Activated effector memory CD4-positive, alpha-beta T cell treated with anti-CD3 and anti-CD28 coated beads, Interleukin-2, amount 50 U/mL, for 16 hours (primary cell): ENCODE results near the gene DDC.
"Not testable (repeated sequence)": the region's sequence is repeated elsewhere in the genome, so short reads cannot be mapped to it uniquely, and the experiment has no call there.

Experiments used
- DNase-seq: peaks from one replicate; pipeline ENCODE4 v3.0.0-alpha.2; 2020

Gene DDC

GRCh38 chr7:50588937-50589336, 23.7 kb upstream of the DDC start:
- no peak for DNase-seq

GRCh38 chr7:50587737-50588136, 22.5 kb upstream of the DDC start:
- DNase-seq, result no peak

GRCh38 chr7:50584793-50585408, 19.7 kb upstream of the DDC start:
- no peak for DNase-seq

DNA sequence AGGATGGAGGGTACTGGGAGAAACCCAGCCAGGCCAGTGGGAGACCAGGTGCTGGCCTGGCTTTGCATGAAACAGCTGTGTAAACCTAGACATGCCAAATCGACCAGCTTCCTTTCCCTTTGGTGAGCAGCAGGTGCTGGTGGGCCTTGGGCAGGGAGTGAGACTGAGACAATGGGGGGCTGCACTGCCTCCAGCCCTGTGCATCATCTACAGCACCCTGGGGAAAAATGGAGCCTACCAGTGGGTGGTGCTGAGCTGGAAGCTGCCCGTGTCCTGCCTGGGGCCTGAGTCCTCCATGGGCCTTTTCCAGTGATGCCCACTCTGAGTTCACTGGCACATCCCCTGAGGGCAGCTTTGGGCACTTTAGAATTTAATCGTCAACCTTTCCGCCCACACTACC, 19.2 kb upstream of the DDC start:
- DNase-seq, result no peak

DNA sequence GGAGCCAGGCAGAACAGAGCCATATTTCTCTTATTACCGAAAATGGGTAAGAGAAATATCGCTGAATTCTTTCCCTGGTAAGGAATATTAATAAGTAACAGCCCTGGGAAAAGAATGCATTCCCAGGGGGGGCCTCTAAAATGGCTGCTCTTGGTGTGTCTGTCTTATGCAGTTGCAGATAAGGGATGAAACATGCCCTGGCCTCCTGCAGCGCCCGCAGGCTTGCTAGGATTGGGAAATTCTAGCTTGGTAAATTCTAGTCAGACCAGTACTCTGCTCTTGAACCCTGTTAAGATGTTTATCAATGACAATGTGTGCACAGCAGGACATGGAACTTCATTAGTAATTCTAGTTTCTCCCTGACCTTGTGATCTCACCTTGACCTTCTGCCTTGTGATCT, 18.1 kb upstream of the DDC start:
- not testable (repeated sequence) for DNase-seq

GRCh38 chr7:50582271-50582670, 17.1 kb upstream of the DDC start:
- DNase-seq, result not testable (repeated sequence)

DNA sequence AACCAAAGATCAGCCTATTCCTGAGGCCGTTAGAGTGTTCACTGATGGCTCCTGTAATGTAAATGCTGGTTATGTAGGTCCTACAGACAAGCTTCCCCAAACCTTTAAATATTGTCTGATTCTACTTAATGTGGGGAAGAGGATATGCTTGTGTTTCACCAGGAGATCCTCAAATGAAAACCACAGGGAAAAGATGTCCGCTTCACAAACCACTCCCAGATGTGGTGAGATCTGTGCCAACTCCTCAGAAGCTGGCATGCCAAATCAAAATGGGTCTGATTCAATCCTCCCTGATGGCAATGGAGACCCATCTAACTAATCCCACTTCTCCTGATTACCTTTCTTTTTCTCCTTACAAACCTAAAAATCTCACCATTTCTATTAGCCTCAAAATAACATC, 15.5 kb upstream of the DDC start:
- not testable (repeated sequence) for DNase-seq

DNA sequence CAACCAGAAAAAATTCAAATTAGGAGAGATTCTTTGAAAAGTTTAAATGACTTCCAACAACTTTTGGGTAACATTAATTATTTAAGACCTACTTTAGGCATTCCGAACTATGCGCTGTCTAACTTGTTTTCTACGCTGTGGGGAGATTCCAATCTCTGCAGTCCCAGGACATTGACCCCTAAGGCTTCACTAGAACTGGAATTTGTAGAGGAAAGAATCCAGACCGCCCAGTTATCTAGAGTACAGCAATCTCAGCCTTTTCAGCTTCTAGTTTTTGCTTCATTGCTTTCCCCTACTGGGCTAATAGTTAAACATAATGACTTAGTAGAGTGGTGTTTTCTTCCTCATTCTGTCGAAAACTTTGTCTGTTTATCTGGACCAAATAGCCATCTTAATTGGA, 14.9 kb upstream of the DDC start:
- no peak for DNase-seq

GRCh38 chr7:50578105-50578504, 12.9 kb upstream of the DDC start:
- DNase-seq, result not testable (repeated sequence)

GRCh38 chr7:50577569-50577968, 12.4 kb upstream of the DDC start:
- DNase-seq, result no peak

DNA sequence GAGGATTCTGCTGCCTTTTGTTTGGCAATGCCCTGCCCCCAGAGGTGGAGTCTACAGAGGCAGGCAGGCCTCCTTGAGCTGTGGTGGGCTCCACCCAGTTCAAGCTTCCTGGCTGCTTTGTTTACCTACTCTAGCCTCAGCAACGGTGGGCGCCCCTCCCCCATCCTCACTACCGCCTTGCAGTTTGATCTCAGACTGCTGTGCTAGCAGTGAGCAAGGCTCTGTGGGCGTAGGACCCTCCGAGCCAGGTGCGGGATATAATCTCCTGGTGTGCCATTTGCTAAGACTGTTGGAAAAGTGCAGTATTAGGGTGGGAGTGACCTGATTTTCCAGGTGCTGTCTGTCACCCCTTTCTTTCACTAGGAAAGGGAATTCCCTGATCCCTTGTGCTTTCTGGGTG, 11.2 kb upstream of the DDC start:
- not testable (repeated sequence) for DNase-seq

DNA sequence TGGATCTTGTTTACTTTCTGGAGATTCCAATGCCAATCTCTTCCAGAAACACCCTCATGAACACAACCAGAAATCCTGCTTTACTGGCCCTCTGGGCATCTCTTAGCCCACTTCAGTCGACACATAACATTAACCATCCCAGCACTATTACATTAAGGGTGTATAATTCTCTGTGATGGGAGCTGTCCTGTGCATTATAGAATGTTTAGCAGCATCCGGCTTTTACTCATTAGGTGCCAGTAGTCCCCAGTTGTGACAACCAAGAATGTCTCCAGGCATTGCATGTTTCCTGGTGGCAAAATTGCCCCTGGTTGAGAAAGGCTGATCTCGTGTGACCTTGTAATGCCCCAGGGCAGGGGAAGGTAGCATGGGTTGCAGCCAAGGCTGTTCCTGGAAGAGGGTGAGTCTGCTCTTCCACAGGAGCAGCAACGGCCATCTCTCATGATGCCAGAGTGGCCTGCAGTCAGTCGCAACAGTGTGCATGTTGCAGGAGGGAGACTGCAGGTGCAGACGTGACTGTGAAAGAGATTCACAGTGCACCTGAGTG, 2.6 kb upstream of the DDC start:
- no peak for DNase-seq

GRCh38 chr7:50565977-50566376, 772 bp upstream of the DDC start:
- DNase-seq, result no peak

DNA sequence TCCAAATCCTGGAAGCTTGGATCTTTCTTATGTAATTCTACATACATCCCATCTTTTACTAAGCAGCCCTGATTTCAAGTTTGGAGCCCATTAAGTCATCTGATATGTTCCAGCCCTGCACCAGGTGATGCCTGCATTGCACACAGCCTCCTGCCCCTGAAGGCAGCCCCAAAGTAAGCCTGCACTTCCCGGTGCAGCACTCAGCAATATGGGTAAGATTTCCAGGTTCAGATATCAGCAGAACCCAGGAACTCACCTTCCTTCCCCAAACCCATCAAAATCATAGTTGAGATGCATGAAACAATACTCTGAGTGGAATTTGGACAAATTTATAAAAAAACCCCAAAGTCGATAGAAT, 333 bp upstream of the DDC start:
- no peak for DNase-seq

- DNase-seq, result no peak
Measured at GRCh38 chr7:50564171-50564570, 1.0 kb downstream of the DDC start.

GRCh38 chr7:50562136-50562535, 3.1 kb downstream of the DDC start:
- no peak for DNase-seq

DNA sequence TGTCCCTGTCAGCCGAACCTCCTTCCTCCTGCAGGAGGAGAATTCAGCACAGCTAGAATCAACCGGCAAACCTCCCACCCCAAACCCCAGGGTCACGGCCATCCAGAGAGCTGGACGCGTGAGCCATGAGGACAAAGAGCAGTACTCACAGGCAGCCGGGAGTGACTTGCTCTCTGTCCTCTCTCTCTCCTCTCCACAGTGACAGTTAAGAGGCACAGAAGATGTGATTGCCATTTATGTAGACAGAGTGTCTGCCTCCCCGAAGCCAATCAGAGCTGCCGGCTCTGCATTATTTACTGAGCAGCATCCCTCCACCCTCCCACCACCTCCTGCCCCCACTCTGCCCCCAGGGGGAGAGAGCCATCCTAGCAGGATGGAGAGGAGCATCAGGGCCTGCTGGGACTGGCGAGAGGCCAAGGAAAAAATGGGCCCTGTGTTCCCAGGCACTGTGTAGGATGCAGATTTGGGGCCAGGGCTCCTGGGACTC, 4.3 kb downstream of the DDC start:
- DNase-seq, result no peak

GRCh38 chr7:50559881-50560280, 5.3 kb downstream of the DDC start:
- no peak for DNase-seq

DNA sequence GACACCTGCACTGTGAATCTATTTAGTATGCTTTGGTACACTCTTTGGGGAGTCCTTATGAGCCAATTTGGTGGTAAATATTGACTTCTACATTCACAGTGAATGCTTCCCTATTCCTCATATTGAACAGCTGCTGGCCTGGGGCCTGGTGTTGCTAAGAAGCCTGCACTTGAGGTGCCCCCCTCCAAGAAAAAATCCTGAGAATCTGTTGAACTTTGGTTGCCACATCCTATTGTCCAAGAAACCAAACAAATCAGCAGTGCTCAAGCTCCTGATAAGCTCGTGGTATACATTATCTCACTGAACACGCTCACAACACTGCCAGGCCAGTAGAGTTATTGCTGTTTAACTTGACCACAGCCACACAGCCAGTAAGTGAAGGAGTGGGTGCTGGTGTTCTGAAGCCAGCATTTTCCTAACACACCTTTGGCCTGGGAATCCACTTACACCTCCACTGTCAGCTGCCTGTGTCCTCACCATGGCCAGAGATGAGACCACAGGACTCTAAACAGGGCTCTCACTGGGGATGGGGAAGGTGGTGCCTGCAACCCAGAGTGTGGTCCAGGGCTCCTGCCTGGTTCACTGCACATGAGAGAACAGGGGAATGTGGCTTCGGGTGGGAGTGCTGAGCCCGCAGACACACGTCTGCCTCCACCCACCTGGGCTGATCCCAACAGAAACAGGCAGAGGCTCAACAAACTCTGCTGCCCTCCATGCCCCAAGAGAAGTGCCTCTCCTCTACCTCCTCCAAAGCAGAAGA, 6.7 kb downstream of the DDC start:
- no peak for DNase-seq

GRCh38 chr7:50557099-50557498, 8.1 kb downstream of the DDC start:
- DNase-seq, result no peak

DNA sequence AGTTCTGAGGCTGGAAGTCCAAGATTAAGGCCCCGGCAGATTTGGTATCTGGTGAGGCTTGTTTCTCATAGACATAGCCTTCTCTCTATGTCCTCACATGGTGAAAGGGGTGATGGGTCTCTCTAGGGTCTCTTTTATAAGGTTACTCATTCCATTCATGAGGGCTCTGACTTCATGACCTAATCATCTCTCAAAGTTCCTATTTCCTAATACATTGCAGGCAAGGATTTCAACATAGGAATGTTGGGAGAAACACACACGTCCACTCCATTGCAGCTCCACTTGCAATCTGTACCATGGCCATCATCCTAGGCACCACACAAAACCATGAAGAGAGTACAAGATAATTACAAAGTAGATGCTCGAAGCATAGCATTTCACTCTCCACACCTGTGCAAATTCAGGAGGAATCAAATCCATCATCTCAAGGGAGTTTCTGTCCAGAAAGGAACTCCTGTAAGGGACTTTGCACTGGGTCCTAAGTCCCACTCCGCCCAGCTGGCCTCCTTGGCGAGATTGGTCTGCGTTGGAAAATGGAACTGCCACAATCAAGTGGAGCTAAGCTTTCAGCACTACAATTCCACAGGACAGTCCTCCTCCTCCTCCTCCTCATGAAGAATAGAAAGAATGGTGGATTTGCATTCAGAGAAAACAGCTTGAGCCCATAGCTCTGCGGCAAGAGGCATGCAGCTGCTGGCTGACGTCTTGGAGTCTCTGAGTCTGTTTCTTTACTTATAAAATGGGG, 8.8 kb downstream of the DDC start:
- no peak for DNase-seq

DNA sequence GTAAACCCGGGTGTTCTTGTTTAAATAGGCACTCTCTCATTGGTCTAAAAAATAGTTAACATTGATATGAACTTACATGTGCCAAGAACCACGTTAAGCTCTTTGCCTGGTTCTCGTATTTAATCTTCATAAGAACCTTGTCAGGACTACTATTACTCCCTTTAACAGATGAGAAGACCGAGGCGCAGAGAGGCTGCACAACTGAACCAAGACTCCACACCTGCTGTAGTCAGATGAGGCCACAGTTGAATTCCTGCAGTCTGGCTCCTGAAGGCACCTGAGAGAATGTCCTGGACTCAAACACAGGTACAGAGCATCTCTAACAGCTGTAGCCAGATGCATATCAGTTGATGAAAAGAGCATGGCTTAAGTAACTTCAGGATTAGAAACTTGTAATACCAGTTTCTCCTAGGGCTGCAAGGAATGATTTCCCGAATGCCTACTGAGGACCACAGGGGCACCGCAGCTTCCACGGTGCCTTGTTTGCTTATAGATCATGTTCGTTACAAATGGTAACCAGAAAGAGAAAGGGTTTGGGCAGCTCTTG, 9.5 kb downstream of the DDC start:
- DNase-seq, result no peak
